Stimulated activated naive CD8-positive, alpha-beta T cell treated with anti-CD3 and anti-CD28 coated beads, Interleukin-15, Interleukin-2, amounts not matched to agents 100 ng/mL and 50 ng/mL, for 24 hours (primary cell): Measurements from ENCODE around the gene BRD1.
"Not testable (repeated sequence)": the region's sequence is repeated elsewhere in the genome, so short reads cannot be mapped to it uniquely, and the experiment has no call there.

ENCODE experiments used
- H3K27ac Mint-ChIP-seq: one replicate; pipeline ENCODE4 v1.8.0; 2021; ENCODE audit warnings: mild to moderate bottlenecking, mixed read lengths
- H3K27me3 Mint-ChIP-seq: one replicate; pipeline ENCODE4 v1.8.0; 2021; ENCODE audit warnings: mixed read lengths
- H3K36me3 Mint-ChIP-seq: one replicate; pipeline ENCODE4 v1.8.0; 2021; ENCODE audit warnings: low read depth, mixed read lengths
- H3K4me1 Mint-ChIP-seq: one replicate; pipeline ENCODE4 v1.8.0; 2021; ENCODE audit warnings: low read depth, mixed read lengths
- H3K4me3 Mint-ChIP-seq: one replicate; pipeline ENCODE4 v1.8.0; 2021; ENCODE audit warnings: mild to moderate bottlenecking, mixed read lengths
- H3K9me3 Mint-ChIP-seq: one replicate; pipeline ENCODE4 v1.8.0; 2021; ENCODE audit warnings: mixed read lengths

BRD1 gene

DNA sequence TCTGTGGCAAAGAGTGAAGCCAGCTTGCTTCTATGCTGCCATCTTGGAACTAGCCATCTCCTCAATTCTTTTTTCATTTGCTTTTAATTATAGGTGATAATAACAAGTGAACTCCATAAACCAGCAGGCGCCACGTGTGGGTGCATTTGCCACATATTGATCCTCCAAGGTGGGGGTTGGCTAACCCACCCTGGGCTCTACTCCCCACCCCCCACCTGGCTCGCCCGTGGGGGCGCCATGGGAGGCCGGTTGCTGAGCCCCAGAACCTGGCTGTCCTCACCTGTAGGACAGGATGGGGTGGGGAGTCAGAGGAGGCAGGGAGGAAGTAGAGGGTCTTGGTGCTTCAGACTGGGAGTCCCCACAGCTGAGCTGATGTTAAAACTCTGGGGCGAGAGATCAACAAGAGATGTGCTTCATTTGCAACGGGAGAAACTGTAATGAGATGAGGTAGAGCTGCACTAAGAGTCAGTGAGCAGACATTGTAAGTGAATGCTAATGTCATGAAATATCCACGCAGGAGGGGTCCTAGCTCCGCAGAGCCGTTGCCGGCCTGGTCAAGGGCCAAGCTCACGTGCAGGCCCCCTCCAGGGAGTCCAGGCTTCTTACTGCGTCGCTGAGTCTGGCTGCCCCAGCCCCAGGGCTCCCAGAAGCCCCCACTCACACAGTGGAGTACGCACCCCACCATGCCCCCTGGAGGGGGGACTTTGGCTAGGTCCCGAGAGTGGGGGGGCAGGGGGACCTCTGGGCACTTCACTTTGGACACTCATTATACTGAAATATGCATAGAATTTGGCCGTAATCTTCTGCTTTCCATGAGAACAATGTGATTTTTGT is 59.4 kb downstream of the BRD1 start:
- no peak overlapping the region for H3K4me3 Mint-ChIP-seq

DNA sequence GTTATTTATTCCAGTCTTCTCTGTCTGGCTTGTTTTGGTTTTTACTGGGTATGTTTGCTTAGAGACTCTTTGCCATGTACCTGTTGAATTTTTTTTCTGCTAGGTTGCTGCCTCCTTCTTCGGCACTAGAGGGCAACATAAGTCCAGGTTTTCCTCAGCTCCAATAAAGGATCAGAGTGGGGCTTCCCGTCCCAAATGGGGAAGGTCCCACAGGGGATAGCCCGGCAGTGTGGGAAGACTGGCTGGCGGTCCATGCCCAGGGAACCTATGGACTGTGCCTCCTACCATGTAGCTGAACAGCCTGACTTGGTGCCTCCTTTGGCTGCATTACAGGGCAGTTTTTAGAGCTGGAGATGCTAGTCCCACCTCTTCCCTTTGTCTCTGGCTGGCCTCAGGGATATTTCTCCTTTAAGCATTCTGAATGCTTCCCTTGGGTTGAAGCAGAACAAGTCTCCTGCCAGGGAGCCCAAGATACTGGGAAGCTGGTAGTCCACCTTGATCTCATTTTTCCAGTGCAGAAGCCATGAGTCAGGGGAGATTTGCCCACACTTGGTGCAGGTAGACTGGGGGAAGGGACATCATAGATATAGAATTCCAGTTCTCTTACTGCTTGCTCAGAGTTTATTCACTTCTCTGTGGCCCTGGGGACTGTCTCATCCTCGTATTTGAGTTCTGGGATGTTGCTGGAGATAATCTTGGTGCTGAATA is 60.2 kb downstream of the BRD1 start:
- Mint-ChIP-seq H3K27me3 (no peaks in the 10 kb centered on the region), H3K4me3 (no peak overlapping the region), H3K27ac (no peak overlapping the region)

More for the DNA sequence above, 59.4 kb downstream of the BRD1 start:
- Mint-ChIP-seq H3K4me1 (peaks cover 10% of the 10 kb centered on the region), H3K27me3 (no peaks in the 10 kb centered on the region), H3K9me3 (peaks cover 7% of the 10 kb centered on the region), H3K36me3 (peaks cover 8% of the 10 kb centered on the region), H3K27ac (no peak overlapping the region)

DNA sequence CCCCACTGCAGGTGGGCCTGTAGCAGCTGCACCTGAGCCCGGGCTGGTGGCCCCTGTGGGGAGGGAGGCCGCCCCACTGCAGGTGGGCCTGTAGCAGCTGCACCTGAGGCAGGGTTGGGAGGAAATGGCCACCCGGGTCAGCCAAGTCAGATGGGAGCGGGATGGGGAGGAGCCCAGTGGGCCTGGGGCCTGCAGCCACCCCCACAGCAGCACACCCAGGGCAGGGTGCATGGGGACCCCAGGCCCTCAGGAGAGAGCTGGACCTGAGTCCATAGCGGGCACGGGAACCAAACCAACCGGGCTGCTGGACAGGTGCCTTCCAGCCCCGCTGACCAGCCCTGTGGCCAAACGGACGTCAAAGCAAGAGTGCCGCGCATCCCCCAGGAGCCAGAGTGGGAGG is 61.7 kb downstream of the BRD1 start:
- no peak overlapping the region for H3K27ac Mint-ChIP-seq
- H3K4me1 Mint-ChIP-seq: peaks cover 15% of the 10 kb centered on the region
- no peaks in the 10 kb centered on the region for H3K27me3 Mint-ChIP-seq
- peaks cover 6% of the 10 kb centered on the region for H3K36me3 Mint-ChIP-seq
- peaks cover 7% of the 10 kb centered on the region for H3K9me3 Mint-ChIP-seq
- H3K4me3 Mint-ChIP-seq: no peak overlapping the region

More for the DNA sequence above, 60.2 kb downstream of the BRD1 start:
- peaks cover 6% of the 10 kb centered on the region for H3K36me3 Mint-ChIP-seq
- H3K9me3 Mint-ChIP-seq: peaks cover 7% of the 10 kb centered on the region
- peaks cover 5% of the 10 kb centered on the region for H3K4me1 Mint-ChIP-seq

DNA sequence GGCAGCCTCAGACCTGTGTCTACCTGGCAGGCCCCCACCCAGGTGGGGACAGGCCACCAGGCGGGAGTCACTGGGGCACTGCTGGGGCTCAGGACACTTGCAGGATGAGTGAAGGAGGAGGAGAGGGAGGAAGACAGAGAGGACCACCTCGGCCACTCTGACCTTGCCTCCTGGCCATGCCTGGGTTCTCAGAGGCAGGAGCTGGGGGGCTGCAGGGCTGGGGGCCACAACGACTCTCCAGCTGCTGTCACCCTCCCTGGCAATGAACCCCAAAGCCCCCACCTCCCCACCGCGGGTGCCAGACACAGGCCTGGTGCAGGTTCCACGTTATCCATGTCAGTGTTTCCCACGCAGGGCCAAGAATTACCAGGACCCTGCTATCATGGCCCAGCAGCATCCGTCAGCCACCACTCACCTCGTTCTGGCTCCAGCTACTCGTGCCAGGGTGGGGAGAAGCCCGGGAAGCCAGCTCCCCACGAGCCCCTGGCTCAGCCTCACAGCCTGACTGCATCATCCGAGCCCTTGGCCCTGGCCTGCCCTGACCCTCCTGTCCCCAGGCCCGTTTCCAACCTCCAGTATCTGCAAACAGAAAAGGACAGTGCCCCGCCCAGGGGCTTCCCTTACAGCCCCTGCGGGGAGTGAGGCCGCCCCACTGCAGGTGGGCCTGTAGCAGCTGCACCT is 62.4 kb downstream of the BRD1 start:
- Mint-ChIP-seq H3K9me3 (peaks cover 7% of the 10 kb centered on the region), H3K4me3 (no peak overlapping the region), H3K36me3 (peaks cover 6% of the 10 kb centered on the region), H3K4me1 (peaks cover 20% of the 10 kb centered on the region), H3K27ac (no peak overlapping the region), H3K27me3 (no peaks in the 10 kb centered on the region)

DNA sequence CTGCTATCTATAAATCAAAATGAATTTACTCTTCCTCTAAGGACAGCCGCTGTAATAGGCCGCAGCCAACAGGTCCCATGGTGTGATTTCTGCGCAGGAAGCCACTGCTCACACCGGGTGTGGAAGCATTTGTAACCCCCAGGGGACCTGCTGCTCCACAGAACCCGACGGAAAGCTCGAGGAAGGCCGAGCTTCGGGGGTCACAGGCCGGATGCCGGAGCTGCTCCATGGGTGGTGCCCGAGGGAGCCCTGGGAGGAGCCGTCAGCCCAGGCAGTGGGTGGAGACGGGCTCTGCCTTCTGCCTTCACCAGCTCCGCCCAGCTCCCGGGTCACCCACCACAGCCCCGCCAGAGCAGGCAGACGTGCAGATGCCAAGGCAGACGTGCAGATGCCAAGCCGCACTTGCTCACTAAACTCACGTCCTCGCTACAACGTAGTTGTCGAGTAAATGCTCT is 63.5 kb downstream of the BRD1 start:
- peaks cover 6% of the 10 kb centered on the region for H3K36me3 Mint-ChIP-seq
- H3K4me3 Mint-ChIP-seq: no peak overlapping the region
- no peak overlapping the region for H3K27ac Mint-ChIP-seq
- peaks cover 7% of the 10 kb centered on the region for H3K9me3 Mint-ChIP-seq
- peaks cover 20% of the 10 kb centered on the region for H3K4me1 Mint-ChIP-seq
- no peaks in the 10 kb centered on the region for H3K27me3 Mint-ChIP-seq

DNA sequence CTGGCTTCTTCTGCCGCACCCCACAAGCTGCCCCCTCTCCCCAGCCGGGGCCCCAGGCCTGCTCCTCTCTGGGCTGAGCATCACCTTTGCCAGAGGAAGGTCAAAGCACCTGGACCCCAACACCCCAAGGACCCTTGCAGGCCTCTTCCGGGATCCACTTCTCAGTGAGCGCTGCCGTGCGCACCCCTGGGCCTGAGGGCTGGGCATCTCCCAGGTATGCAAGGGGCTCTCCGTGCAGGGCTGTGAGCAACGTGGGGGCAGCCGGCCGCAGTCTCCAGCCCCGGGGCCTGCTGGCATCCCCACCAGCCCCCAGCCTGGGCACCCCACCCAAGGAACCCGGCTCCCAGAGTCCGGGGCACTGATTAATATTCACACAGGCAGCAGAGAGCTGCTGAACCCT is 64.0 kb downstream of the BRD1 start:
- Mint-ChIP-seq H3K4me3 (no peak overlapping the region), H3K27ac (no peak overlapping the region), H3K4me1 (peaks cover 20% of the 10 kb centered on the region), H3K27me3 (no peaks in the 10 kb centered on the region), H3K9me3 (peaks cover 7% of the 10 kb centered on the region), H3K36me3 (peaks cover 6% of the 10 kb centered on the region)

DNA sequence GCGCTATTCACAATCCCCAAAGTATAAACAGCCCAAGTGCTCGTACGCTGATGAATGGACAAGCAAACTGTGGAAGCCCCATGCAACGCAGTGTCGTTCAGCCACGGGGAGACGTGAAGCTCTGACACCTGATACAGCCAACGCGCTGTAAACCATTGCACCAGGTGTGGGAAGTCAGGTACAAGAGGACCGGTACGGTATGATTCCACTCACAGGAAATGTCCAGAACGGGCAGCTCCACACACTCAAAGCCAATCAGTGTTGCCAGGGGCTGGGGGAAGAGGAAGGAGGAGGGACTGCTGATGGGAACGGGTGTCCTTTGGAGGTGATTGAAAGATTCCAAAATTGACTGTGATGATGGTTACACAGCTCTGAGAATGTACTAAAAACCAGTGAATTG is 64.5 kb downstream of the BRD1 start:
- Mint-ChIP-seq H3K27ac (no peak overlapping the region), H3K4me3 (no peak overlapping the region), H3K9me3 (peaks cover 7% of the 10 kb centered on the region), H3K27me3 (no peaks in the 10 kb centered on the region), H3K4me1 (peaks cover 20% of the 10 kb centered on the region), H3K36me3 (peaks cover 6% of the 10 kb centered on the region)

DNA sequence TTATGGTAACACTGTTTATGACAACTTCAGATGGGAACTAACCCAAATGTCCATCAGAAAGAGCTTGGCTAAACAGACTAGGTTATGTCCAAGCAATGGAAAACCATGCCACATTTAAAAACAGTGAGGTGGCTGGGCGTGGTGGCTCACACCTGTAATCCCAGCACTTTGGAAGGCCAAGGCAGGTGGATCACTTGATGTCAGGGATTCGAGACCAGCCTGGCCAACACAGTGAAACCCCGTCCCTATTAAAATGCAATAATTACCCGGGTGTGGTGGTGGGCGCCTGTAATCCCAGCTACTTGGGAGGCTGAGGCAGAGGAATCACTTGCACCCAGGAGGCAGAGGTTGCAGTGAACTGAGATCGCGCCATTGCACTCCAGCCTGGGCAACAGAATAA is 65.1 kb downstream of the BRD1 start:
- H3K27me3 Mint-ChIP-seq, H3K36me3 Mint-ChIP-seq, H3K27ac Mint-ChIP-seq, H3K4me3 Mint-ChIP-seq, H3K9me3 Mint-ChIP-seq: not testable (repeated sequence)
- peaks cover 18% of the 10 kb centered on the region for H3K4me1 Mint-ChIP-seq

DNA sequence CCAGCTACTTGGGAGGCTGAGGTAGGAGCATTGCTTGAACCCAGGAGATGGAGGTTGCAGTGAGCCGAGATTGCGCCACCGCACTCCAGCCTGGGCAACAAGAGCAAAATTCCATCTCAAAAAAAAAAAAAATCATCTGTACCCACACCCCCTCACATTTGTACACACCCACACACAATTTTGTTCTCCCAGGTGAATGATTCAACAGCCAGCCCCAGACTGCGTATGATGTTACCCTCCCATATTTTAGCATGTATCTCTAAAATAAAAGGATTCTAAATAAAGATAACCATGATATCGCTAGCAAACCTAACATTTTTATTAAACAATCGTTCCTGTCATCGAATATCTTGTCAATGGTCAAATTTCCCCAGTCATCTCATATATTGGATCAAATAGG is 65.8 kb downstream of the BRD1 start:
- Mint-ChIP-seq H3K4me1 (peaks cover 16% of the 10 kb centered on the region), H3K27me3 (no peaks in the 10 kb centered on the region), H3K27ac (no peak overlapping the region), H3K36me3 (peaks cover under 1% of the 10 kb centered on the region), H3K9me3 (peaks cover 1% of the 10 kb centered on the region), H3K4me3 (no peak overlapping the region)

DNA sequence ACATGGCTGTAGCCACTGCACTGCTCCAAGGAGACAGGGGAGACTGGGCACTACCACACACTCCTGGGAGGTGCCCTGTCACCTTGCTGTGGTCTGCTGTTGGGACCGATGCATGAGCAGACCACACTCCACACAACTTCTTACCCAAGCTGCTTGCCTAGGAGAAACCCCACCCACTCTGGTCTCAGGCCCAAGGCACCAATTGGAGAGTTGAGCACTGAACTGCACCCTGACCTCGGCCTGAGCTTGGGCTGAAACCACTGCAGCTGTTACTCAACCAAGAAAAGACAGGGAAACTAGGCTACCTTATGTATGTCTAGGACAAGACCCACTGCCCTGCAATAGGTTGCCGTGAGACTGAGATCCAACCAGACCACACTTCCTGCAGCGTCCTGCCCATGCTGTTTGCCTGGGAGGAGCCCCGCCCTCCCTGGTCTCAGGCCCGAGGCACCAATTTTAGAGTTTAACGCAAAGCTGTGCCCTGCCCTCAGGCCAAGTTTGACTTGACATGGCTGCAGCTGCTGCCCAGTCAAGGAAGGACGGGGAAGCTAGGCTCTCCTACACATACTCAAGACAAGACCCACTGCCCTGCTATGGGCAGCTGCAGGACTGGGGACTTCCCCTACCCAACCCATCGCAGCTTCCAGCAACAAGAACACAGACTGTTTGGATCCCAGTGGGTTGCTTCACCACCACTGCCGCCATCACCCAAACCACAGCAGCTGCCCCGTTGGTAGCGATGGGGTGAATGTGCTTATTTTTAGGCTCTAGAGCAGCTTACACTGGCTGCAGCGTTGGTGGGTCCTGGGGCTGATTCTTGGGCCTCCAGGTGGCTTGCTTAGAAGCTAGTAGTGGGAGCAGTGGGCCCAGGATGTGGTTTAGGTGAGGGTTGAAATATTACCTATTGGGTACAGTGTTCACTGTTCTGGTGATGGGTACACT is 66.8 kb downstream of the BRD1 start:
- no peak overlapping the region for H3K4me3 Mint-ChIP-seq
- no peak overlapping the region for H3K27ac Mint-ChIP-seq
- no peaks in the 10 kb centered on the region for H3K27me3 Mint-ChIP-seq
- H3K36me3 Mint-ChIP-seq: no peaks in the 10 kb centered on the region
- no peaks in the 10 kb centered on the region for H3K9me3 Mint-ChIP-seq
- peaks cover 16% of the 10 kb centered on the region for H3K4me1 Mint-ChIP-seq

DNA sequence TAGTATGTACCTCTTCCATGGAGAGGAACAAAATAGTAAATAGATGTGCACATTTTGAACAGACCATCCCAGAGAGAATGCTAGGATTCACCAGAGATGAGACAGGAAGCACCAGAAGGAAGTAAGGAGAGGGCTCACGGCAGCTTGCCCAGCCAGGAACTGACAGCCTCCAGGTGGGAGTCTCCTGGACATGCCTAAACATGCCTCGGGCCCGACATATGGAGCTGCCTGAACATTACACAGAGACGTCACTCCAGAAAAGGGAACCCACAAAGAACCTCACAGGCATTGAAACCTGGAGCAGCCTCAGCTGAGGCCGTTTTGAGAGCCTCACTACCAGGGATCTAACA is 67.4 kb downstream of the BRD1 start:
- Mint-ChIP-seq H3K4me1 (peaks cover 16% of the 10 kb centered on the region), H3K4me3 (no peak overlapping the region), H3K36me3 (no peaks in the 10 kb centered on the region), H3K9me3 (no peaks in the 10 kb centered on the region), H3K27ac (no peak overlapping the region), H3K27me3 (no peaks in the 10 kb centered on the region)

DNA sequence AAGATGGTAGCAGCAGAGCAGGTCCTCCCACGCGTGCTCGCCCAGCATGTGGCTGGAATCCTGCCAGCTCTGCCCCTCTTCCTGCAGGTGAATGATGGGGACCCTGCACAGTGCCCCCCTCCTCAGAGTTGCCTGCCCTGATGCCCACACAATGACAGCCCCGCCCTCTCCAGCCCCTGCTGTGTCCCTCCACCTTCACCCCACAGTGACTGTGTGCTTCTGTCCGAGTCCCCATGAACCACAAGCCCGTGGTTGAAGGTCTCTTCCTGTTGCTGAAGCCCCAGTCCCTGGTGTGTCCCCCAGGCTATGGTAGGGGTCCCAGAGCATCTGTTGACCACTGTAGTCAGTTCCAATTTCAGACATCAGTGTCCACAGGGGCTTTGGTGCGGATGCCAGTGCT is 71.0 kb downstream of the BRD1 start:
- no peaks in the 10 kb centered on the region for H3K9me3 Mint-ChIP-seq
- H3K4me1 Mint-ChIP-seq: peaks cover 10% of the 10 kb centered on the region
- H3K27me3 Mint-ChIP-seq: no peaks in the 10 kb centered on the region
- no peak overlapping the region for H3K27ac Mint-ChIP-seq
- no peaks in the 10 kb centered on the region for H3K36me3 Mint-ChIP-seq
- no peak overlapping the region for H3K4me3 Mint-ChIP-seq

DNA sequence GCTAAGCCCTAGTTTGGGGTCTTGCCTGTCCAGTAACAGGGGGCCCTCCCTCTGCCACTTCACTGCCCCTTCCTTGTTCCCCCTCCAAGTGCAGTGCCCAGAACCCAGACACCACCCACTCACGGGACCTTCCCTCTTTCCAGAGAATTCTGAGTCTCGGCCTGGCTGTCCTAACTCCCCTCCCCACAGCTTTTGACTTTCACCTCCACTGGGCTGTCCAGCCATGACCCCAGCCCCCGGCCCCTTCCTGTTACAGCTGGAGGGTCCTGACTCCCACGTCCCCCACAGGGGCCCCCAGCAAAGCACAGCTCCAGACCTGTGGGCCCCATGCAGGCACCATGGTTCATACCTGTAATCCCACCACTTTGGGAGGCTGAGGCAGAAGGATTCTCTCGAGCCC is 71.5 kb downstream of the BRD1 start:
- Mint-ChIP-seq H3K9me3 (no peaks in the 10 kb centered on the region), H3K36me3 (no peaks in the 10 kb centered on the region), H3K27me3 (no peaks in the 10 kb centered on the region), H3K4me3 (no peak overlapping the region), H3K4me1 (peaks cover 8% of the 10 kb centered on the region), H3K27ac (no peak overlapping the region)

DNA sequence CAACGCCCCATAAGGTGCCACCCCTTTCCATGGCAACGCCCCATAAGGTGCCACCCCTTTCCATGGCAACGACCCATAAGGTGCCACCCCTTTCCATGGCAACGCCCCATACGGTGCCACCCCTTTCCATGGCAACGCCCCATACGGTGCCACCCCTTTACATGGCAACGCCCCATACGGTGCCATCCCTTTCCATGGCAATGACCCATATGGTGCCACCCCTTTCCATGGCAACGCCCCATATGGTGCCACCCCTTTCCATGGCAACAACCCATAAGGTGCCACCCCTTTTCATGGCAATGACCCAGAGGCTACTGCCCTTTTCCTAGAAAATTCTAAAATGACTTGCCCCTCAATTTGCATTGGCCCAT is 72.1 kb downstream of the BRD1 start:
- H3K27ac Mint-ChIP-seq: no peak overlapping the region
- H3K9me3 Mint-ChIP-seq: no peaks in the 10 kb centered on the region
- no peaks in the 10 kb centered on the region for H3K36me3 Mint-ChIP-seq
- H3K27me3 Mint-ChIP-seq: no peaks in the 10 kb centered on the region
- peaks cover 2% of the 10 kb centered on the region for H3K4me1 Mint-ChIP-seq
- H3K4me3 Mint-ChIP-seq: no peak overlapping the region
